T47D (cell line): ENCODE measurements around the gene PRPF40B.

Source experiments
- DNase-seq, 2 experiments: peaks; one replicate each; pipeline versions ENCODE4 v3.0.0 to v3.0.0-alpha.2; 2011 to 2012; ENCODE audit warnings: low read depth in 1 of 2, low spot score in 1 of 2
- JUND ChIP-seq: IDR thresholded peaks from 2 replicates; pipeline ENCODE4 v1.6.1; 2012; ENCODE audit warnings: low read depth
- in situ Hi-C: cut with HindIII; loops from 2 replicates; pipeline ENCODE4 v1.10.0; 2016; ENCODE audit warnings: low sequenced_read_pairs, low pct_unique_long_range_greater_than_20kb

The PRPF40B gene

GRCh38 chr12:49618576-49618975 lies 4.8 kb upstream of the PRPF40B start:
- DNase-seq = no peak
- in situ Hi-C loops = no loop called here
- TF ChIP-seq JUND = no peak

DNA sequence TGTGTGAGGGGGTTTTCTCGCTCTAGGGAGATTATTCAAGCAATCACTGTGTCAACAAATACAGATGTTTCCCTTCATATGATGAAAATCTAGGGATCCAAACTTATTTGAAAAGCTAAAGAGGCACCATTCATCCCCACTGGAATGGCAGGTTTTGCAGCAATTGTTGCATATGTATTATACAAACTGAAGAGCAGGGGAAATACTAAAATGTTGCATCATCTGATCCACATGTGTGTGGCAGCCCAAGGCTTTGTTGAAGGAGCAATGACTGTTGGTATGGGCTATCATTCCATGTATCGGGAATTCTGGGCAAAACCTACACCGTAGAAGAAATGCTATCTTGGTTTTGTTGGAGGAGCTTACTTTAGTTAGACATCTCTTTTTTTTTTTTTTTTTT lies 4.1 kb upstream of the PRPF40B start:
- DNase-seq = peak in 1 of 2 experiments; percentile 75
- in situ Hi-C loops = no loop called here
- no peak for TF ChIP-seq JUND

DNA sequence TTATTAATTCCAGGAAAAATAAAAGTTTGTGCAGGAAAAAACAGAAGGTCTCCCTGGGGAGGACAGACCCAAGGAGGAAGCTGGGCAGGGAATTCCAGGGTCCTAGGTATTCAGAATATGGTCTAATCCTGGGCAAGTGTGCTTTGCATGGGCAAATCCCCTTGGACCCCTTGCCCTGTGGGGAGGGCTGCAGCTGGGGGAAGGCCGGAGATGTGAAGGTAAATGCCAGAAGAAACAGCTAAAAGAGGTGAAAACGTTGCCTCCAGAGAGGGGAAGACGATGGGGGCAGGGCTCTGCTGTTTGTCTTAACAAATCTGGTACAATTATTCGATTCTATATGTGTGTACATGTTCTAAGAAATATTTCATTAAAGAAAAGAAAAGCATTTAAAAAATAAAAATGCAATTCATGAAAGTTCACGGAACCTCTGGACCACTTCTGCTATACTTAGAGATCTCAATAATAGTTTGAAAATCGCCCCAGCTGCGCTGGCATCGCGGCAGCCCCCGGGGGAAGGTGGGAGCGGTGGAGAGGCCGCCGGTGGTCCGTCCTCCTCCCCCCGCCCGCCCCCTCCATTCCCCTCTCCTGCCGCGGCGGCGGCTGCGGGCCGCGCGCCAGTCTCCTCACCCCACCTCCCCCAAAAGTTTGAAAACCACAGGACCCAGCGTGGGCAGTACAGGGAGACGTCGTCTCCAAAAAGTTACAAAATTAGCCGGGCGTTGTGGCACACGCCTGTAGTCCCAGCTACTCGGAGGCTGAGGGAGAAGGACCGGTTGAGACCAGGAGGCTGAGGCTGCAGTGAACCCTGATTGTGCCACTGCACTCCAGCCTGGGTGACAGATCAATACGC lies 1.5 kb upstream of the PRPF40B start:
- in situ Hi-C loops = no loop called here
- no peak for TF ChIP-seq JUND
- no peak for DNase-seq

DNA sequence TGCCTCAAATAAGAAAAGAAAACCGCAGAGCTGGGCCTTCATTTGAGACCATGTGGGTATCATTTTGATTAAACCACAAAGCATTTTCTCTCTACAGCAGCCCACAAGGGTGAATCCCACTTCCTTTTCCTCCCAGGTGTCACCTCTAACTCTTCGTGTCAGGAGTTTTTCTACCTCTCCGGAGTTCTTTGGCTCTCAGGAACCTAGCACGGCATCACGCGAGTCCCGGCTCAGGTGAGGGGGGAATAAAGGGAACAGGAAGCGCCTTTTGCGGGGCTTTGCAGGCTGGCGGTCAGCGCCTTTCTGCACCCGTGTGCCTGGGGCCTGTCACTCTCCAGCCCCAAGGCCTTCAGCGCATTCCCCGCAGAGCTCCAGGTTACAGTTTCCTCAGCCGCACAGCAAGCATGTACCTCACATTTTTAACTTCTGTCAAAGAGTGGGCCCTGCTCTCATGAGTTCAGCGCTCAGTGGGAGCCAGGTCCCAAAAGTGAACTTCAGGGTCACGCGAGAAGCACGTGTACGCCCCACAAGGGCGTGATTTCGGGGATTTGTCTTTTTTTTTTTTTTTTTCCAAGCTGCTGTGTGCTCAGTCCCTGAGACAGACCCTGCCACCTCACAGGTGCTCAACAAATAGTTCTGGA lies 740 bp upstream of the PRPF40B start:
- in situ Hi-C loops = no loop called here
- DNase-seq = peak in 1 of 2 experiments; percentile 59
- TF ChIP-seq JUND = no peak

DNA sequence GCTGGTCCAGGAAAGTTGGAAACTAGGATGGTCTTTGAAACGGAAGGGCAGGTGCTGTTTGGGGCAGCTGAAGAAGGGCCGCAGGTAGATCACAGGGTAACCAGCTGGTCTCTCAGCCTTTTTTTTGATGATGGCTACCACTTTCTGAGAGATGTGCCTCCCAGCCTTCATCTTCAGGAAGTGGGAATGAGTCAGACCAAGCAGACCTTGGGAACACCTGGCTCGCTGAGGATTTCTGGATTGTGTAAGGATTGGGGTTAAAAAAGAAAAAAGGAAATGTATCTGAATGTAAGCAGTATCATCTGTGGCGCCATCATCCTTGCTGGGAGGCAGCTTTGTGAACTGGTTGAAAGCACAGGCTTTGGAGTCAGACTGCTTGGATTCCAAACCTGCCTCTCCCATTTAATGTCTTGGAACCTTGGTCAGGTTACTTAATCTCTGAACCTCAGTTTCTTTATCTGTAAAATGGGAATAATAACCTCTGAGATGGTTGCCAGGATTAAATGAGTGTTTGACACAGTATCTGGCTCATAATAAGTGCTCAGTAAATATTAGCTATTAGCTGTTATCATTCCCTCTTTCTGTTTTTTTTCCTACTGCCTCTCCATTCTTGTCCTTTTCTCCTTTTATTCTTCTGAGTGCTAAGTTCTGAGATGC lies 1.7 kb downstream of the PRPF40B start:
- in situ Hi-C loops = no loop called here
- DNase-seq = no peak
- no peak for TF ChIP-seq JUND

GRCh38 chr12:49626169-49626835 lies 2.9 kb downstream of the PRPF40B start:
- in situ Hi-C loops = no loop called here
- DNase-seq = no peak
- TF ChIP-seq JUND = no peak

GRCh38 chr12:49626836-49627235 lies 3.5 kb downstream of the PRPF40B start:
- DNase-seq = no peak
- in situ Hi-C loops = no loop called here
- no peak for TF ChIP-seq JUND

- no peak for DNase-seq
- TF ChIP-seq JUND = no peak
- in situ Hi-C loops = no loop called here
These were observed 4.5 kb downstream of the PRPF40B start for GRCh38 chr12:49627752-49628360.

DNA sequence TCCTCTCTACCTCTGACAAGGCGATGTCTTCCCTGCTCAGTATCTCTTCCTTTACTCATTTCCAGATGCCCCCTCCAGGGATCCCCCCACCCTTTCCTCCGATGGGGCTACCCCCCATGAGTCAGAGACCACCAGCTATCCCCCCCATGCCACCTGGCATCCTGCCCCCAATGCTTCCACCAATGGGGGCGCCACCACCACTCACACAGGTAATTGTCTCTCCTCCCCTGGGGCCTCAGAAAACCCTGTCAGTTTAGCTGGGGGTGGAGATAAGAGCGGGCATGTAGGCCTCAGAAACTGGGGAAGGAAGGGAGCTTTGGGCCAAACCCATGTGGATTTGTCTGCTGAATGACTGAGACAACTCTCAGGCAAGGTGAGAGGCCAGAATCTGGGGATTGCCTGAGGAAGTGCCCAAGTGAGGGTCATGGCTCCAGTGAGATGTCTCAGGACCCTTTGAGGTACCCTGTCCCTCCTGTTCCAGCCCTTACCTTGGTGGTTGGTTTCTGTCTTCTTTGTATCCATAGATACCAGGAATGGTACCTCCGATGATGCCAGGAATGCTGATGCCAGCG lies 8.1 kb downstream of the PRPF40B start:
- DNase-seq = no peak
- no peak for TF ChIP-seq JUND
- in situ Hi-C loops = no loop called here

- DNase-seq = no peak
- in situ Hi-C loops = no loop called here
- no peak for TF ChIP-seq JUND
These were observed 9.0 kb downstream of the PRPF40B start for GRCh38 chr12:49632401-49632800.

DNA sequence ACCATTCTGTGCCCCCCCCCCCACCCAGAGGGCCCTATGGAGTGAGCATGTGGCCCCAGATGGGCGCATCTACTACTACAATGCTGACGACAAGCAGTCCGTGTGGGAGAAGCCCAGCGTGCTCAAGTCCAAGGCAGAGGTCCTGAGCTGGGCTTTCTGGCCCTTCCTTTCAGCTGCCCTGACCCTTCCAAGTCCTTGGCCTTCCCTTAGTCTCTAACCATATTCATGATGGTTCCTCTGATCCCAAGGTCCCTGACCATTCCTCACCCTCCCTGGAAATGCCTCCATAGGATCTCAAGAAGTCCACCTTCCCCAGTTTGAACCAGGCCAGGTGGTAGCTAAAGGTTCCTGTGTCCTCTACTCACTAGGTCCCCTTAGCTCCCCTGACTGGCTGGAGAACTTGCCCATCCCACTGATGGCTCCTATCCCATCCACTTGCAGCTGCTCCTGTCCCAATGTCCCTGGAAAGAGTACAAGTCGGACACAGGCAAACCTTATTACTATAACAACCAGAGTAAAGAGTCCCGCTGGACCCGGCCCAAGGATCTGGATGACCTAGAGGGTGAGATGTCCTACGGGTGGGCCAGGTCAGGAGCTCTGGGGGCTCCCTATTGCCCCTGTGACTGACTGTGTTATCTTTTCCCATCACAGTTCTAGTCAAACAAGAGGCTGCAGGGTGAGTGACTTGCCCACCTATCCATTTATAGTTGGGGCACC lies 9.8 kb downstream of the PRPF40B start:
- in situ Hi-C loops = no loop called here
- no peak for DNase-seq
- TF ChIP-seq JUND = no peak
